Ectodermal cell (in vitro differentiated cells): ENCODE data around the gene TRPV5.

ENCODE experiments used
- H3K27ac ChIP-seq: 2 replicates; pipeline ENCODE4 v1.7.0; 2013; ENCODE audit warnings: mild to moderate bottlenecking, low read depth, low read length; ENCODE audit not compliant: insufficient read depth, poor library complexity, severe bottlenecking
- H3K27me3 ChIP-seq: 2 replicates; pipeline ENCODE4 v1.7.0; 2013; ENCODE audit warnings: mild to moderate bottlenecking, low read length; ENCODE audit not compliant: insufficient read depth, control insufficient read depth, poor library complexity, severe bottlenecking
- H3K36me3 ChIP-seq: one replicate; pipeline ENCODE4 v1.7.0; 2013; ENCODE audit warnings: low read length; ENCODE audit not compliant: control insufficient read depth, insufficient read depth
- H3K4me1 ChIP-seq: one replicate; pipeline ENCODE4 v1.7.0; 2013; ENCODE audit warnings: low read length; ENCODE audit not compliant: control insufficient read depth, insufficient read depth
- H3K4me3 ChIP-seq: 2 replicates; pipeline ENCODE4 v1.7.0; 2013; ENCODE audit warnings: low read depth, low read length, control low read depth; ENCODE audit not compliant: insufficient read depth
- H3K9me3 ChIP-seq: 2 replicates; pipeline ENCODE4 v1.7.0; 2013; ENCODE audit warnings: mild to moderate bottlenecking, low read length, moderate library complexity; ENCODE audit not compliant: control insufficient read depth
- WGBS, 2 experiments: methylation state at CpG; one replicate each; pipeline ENCODE4 v1.1.7; 2013; ENCODE audit warnings: missing lambda C conversion rate in 2 of 2; 5-methylcytosine and 5-hydroxymethylcytosine counted together

Gene TRPV5

DNA sequence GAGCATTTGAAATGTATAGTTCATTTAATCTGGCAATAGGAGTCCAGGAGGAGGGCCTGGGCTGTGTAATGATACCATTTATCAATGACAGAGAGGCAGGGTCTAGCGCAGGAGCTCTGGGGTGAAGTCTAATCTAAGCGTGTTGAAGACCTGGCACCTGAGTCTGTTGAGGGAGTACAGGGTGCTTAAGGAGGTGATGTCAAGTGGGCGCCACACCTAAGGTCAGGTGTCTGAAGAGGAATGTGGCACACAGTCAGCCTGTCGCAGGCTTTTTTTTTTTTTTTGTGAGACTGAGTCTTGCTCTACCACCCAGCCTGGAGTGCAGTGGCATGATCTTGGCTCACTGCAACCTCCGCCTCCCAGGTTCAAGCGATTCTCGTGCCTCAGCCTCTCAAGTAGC, 8.0 kb upstream of the TRPV5 start:
- Histone ChIP-seq H3K27ac (no peak overlapping the region), H3K36me3 (no peaks in the 10 kb centered on the region), H3K9me3 (no peaks in the 10 kb centered on the region), H3K27me3 (no peaks in the 10 kb centered on the region), H3K4me3 (no peak overlapping the region), H3K4me1 (no peaks in the 10 kb centered on the region)
- WGBS, 2 experiments = 93% methylated on average over 7 of the region's 7 CpGs

DNA sequence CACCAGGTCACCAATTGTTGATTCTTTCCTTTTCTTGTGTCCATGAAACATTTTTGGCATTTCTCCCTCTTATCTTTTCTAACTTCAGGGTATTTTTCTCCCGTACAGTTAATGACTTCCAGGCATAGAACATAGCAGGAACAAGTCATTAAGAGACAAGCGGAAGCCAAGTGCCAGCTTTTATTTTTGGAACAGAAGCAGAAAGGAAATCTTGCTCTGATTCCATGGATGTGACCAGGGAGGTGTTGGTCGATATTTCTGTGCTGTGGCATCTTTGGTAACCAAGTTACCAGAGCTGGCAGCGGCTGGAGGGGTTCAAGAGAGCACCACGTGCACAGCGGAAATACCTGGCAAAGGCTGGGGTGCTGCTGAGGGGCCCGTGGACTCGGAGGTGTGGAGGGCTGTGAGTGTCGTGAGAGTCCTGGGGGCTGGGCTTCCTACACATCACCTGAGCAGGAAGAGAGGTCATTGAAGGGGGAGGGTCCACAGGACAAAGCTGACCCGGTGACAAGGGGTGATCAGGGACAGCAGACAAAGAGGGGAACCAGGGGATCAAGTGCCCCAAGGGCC, 7.5 kb upstream of the TRPV5 start:
- no peak overlapping the region for H3K27ac ChIP-seq
- no peaks in the 10 kb centered on the region for H3K36me3 ChIP-seq
- no peaks in the 10 kb centered on the region for H3K4me1 ChIP-seq
- H3K4me3 ChIP-seq = no peak overlapping the region
- whole genome bisulfite sequencing, 2 experiments = 93% methylated on average over 10 of the region's 10 CpGs
- H3K9me3 ChIP-seq = no peaks in the 10 kb centered on the region
- no peaks in the 10 kb centered on the region for H3K27me3 ChIP-seq

- no peaks in the 10 kb centered on the region for H3K36me3 ChIP-seq
These were observed 5.8 kb upstream of the TRPV5 start, which contains the start of gene LLCFC1 for GRCh38 chr7:142939226-142939910. Gene LLCFC1, plus strand, starts transcription at chr7:142939484. Its CDS starts 138 bp downstream, at chr7:142939622.

GRCh38 chr7:142938611-142939010, 5.1 kb upstream of the TRPV5 start:
- WGBS, 2 experiments = 90 to 94% methylated on average over 4 of the region's 4 CpGs

More at GRCh38 chr7:142939226-142939910, 5.8 kb upstream of the TRPV5 start, which contains the start of gene LLCFC1:
- Histone ChIP-seq H3K4me3 (no peak within 1 kb of the TSS), H3K9me3 (no peaks in the 10 kb centered on the region), H3K27me3 (no peaks in the 10 kb centered on the region), H3K4me1 (no peaks in the 10 kb centered on the region), H3K27ac (no peak within 1 kb of the TSS)
- WGBS, 2 experiments = 67% methylated on average over 10 of the region's 10 CpGs

GRCh38 chr7:142935941-142936565, 2.5 kb upstream of the TRPV5 start:
- H3K27ac ChIP-seq = no peak overlapping the region
- no peaks in the 10 kb centered on the region for H3K36me3 ChIP-seq
- WGBS, 2 experiments = 92 to 94% methylated on average over 12 of the region's 12 CpGs
- H3K27me3 ChIP-seq = no peaks in the 10 kb centered on the region
- no peaks in the 10 kb centered on the region for H3K4me1 ChIP-seq
- H3K9me3 ChIP-seq = no peaks in the 10 kb centered on the region
- H3K4me3 ChIP-seq = no peak overlapping the region

More at GRCh38 chr7:142938611-142939010, 5.1 kb upstream of the TRPV5 start:
- Histone ChIP-seq H3K4me1 (no peaks in the 10 kb centered on the region), H3K36me3 (no peaks in the 10 kb centered on the region), H3K27me3 (no peaks in the 10 kb centered on the region), H3K9me3 (no peaks in the 10 kb centered on the region), H3K4me3 (no peak overlapping the region), H3K27ac (no peak overlapping the region)

GRCh38 chr7:142934056-142934455, 510 bp upstream of the TRPV5 start:
- Histone ChIP-seq H3K27me3 (no peaks in the 10 kb centered on the region), H3K4me3 (no peak overlapping the region), H3K4me1 (no peaks in the 10 kb centered on the region), H3K27ac (no peak overlapping the region), H3K9me3 (no peaks in the 10 kb centered on the region), H3K36me3 (no peaks in the 10 kb centered on the region)
- 91% methylated on average over 12 of the region's 12 CpGs for WGBS, 2 experiments

GRCh38 chr7:142933092-142933475, 462 bp downstream of the TRPV5 start:
- Histone ChIP-seq H3K9me3 (no peaks in the 10 kb centered on the region), H3K36me3 (no peaks in the 10 kb centered on the region), H3K27ac (no peak overlapping the region), H3K4me3 (no peak overlapping the region), H3K27me3 (no peaks in the 10 kb centered on the region), H3K4me1 (no peaks in the 10 kb centered on the region)
- WGBS, 2 experiments = 94 to 97% methylated on average over 7 of the region's 7 CpGs

DNA sequence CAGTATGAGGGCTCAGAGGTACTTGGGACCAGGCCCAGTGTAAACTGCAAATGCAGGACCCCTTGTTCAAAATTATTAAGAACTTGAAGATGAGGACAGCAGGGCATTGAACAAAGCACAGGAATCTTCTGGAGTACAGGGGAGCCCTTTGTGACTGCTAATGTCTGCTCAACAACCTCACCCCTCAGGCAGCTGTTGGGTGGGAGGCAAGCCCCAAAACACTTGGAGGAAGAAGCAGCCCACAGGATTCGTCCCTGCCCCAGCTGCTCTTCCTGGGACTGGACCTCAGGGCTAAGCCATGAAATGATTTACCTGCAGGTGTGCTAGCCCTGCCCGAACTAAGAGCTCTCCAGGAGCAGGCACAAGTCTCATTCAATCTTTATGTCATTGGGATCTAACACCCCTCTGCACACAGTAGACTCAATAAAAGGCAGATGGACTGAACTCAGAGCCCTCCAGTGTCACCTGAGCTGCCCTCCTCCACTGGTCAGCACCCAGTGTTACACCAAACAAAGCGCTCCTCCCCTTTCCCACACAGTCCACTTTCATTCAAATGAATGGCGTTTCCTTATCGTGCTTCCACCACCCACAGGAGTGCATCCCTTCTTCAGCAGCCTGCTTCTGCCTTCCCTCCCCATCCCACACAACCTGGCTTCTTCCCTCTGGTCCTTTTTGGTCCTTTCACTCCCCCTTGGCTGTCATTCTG, 1.0 kb downstream of the TRPV5 start:
- Histone ChIP-seq H3K4me3 (no peak overlapping the region), H3K27me3 (no peaks in the 10 kb centered on the region), H3K4me1 (no peaks in the 10 kb centered on the region), H3K27ac (no peak overlapping the region), H3K36me3 (no peaks in the 10 kb centered on the region), H3K9me3 (no peaks in the 10 kb centered on the region)
- WGBS, 2 experiments = 68 to 69% methylated on average over 5 of the region's 5 CpGs

- WGBS, 2 experiments = 93 to 94% methylated on average over 11 of the region's 11 CpGs
- Histone ChIP-seq H3K27ac (no peak overlapping the region), H3K4me1 (no peaks in the 10 kb centered on the region), H3K4me3 (no peak overlapping the region), H3K36me3 (no peaks in the 10 kb centered on the region), H3K9me3 (no peaks in the 10 kb centered on the region), H3K27me3 (no peaks in the 10 kb centered on the region)
These were observed 3.3 kb downstream of the TRPV5 start for GRCh38 chr7:142930126-142930730.

DNA sequence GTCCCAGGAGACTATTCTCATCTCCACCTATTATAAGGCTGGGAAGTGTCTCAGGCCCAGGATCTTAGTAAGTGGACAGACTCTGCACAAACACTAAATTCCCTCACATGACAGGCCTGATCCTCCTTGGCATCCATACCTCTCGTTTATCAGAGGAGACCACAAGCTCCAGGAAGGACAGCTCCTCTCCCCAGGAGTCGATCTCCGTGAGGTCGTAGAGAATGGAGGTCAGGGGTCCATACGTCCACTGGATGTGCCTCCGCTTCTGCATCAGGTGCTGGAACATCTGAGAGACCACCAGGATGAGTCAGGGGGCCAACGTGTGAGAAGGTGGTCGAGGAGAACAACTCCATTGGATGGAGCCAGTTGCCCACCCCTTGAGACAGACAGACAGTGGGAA, 5.6 kb downstream of the TRPV5 start:
- no peak overlapping the region for H3K4me3 ChIP-seq
- H3K4me1 ChIP-seq = no peaks in the 10 kb centered on the region
- H3K9me3 ChIP-seq = no peaks in the 10 kb centered on the region
- H3K27ac ChIP-seq = no peak overlapping the region
- 82 to 84% methylated on average over 8 of the region's 8 CpGs for WGBS, 2 experiments
- H3K36me3 ChIP-seq = no peaks in the 10 kb centered on the region
- H3K27me3 ChIP-seq = no peaks in the 10 kb centered on the region
